NB4 (cell line): Measurements from ENCODE around the gene SLC9A8.

Experiments
- MAX ChIP-seq: IDR thresholded peaks from 2 replicates; pipeline ENCODE4 v1.6.1; 2011; ENCODE audit warnings: low read depth, low read length
- MYC ChIP-seq: IDR thresholded peaks from 2 replicates; pipeline ENCODE4 v1.6.1; 2011; ENCODE audit warnings: low read depth, low read length
- POLR2A ChIP-seq: IDR thresholded peaks from 2 replicates; pipeline ENCODE4 v1.6.1; 2011; ENCODE audit warnings: mild to moderate bottlenecking; ENCODE audit not compliant: insufficient read length; ENCODE audit errors: extremely low read depth
- TF ChIP-seq, protein P1 (sequence below): IDR thresholded peaks from one replicate; pipeline ENCODE4 v1.5.1; 2012; ENCODE audit warnings: low read depth, low read length

- TF ChIP-seq, protein P1, sequence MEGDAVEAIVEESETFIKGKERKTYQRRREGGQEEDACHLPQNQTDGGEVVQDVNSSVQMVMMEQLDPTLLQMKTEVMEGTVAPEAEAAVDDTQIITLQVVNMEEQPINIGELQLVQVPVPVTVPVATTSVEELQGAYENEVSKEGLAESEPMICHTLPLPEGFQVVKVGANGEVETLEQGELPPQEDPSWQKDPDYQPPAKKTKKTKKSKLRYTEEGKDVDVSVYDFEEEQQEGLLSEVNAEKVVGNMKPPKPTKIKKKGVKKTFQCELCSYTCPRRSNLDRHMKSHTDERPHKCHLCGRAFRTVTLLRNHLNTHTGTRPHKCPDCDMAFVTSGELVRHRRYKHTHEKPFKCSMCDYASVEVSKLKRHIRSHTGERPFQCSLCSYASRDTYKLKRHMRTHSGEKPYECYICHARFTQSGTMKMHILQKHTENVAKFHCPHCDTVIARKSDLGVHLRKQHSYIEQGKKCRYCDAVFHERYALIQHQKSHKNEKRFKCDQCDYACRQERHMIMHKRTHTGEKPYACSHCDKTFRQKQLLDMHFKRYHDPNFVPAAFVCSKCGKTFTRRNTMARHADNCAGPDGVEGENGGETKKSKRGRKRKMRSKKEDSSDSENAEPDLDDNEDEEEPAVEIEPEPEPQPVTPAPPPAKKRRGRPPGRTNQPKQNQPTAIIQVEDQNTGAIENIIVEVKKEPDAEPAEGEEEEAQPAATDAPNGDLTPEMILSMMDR = no peak
- TF ChIP-seq POLR2A = no peak
- no peak for TF ChIP-seq MAX
- TF ChIP-seq MYC = no peak
Measured at GRCh38 chr20:49868538-49868937, 55.9 kb downstream of the SLC9A8 start.
